ENCODE data around the gene COL11A1. TPM values are rescaled to one million over a fixed set of nuclear protein-coding genes. Genes with fewer than 3 reads are reported as not detected.
"Not testable (repeated sequence)": the region's sequence is repeated elsewhere in the genome, so short reads cannot be mapped to it uniquely, and the experiment has no call there.

The COL11A1 gene
- total RNA-seq, 1 experiment from 2014 or later = 12.2 TPM

DNA sequence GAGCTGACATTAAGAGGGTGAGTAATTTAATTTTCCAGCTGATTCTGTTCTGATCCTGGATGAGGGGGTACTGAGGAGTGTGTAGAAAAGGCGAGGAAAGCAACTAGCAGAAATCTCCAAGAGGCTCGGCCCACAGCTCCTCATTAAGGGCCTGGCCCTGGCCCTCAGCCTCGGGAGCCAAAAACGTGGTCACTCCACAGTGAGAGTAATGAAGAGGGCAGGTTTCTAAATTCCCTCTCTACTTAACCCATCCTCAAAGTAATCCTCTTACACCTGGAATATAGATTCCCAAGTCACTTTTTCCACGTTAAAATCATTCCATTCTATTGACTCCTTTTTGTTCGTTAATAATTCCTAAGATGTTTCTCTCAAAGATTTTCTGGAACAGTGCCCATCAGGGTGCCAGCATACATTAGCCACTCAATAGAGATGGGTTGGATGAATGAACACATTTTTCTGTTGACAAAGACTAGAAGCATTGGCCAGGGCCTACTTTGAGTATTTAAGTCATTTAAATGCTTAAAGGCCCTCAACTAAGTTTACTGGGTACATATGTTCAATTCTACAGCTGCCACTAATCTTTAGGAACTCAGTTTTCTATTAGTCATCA is 1.1 kb upstream of the COL11A1 start:
- H3K27me3 ChIP-seq (ENCODE audit: control insufficient read depth, insufficient read depth, low read length) = peaks cover 5% of the 10 kb centered on the region
- H3K4me3 ChIP-seq (ENCODE audit: insufficient read depth, low read depth, low read length) = peak overlapping the region; percentile 79; the same call in 1 of the 2 replicates
- no peak for DNase-seq
- H3K36me3 ChIP-seq (replicated peaks; ENCODE audit: control insufficient read depth, insufficient read depth, low read length) = no peaks in the 10 kb centered on the region

DNA sequence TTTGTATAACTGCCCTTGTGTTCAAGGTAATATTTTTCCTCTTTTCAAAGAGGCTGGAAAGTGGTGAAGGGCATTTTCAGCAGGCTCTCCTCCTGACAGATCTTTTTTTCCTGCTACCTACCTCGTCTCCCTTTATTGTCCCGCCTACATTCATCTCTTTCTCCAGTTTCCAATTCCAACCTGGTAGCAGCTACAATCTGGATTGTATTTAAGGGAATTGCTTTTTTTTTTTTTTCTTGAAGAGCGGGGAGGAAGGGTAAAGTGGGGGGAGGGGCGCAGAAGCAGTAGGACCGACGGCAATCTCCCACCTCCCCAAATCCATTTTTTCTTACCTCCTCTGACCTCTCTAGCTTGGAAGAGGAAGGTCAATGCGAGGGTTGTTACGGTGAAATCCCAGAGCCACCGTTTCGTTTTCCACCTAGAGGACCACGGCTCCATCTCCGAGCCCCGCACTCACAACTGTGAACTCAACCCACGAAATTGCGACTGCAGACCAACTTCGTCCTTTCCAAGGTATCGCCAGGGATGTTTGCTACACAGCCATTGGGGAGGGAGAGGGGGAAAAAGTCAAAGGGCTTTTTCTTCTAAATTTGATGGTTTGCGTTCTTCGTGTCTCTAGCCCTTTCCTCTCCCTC is 464 bp downstream of the COL11A1 start:
- peak; percentile 8 for DNase-seq
- peaks cover 5% of the 10 kb centered on the region for H3K27me3 ChIP-seq (ENCODE audit: control insufficient read depth, insufficient read depth, low read length)
- no peaks in the 10 kb centered on the region for H3K36me3 ChIP-seq (replicated peaks; ENCODE audit: control insufficient read depth, insufficient read depth, low read length)
- peak overlapping the region; percentile 79 for H3K4me3 ChIP-seq (ENCODE audit: insufficient read depth, low read depth, low read length)

DNA sequence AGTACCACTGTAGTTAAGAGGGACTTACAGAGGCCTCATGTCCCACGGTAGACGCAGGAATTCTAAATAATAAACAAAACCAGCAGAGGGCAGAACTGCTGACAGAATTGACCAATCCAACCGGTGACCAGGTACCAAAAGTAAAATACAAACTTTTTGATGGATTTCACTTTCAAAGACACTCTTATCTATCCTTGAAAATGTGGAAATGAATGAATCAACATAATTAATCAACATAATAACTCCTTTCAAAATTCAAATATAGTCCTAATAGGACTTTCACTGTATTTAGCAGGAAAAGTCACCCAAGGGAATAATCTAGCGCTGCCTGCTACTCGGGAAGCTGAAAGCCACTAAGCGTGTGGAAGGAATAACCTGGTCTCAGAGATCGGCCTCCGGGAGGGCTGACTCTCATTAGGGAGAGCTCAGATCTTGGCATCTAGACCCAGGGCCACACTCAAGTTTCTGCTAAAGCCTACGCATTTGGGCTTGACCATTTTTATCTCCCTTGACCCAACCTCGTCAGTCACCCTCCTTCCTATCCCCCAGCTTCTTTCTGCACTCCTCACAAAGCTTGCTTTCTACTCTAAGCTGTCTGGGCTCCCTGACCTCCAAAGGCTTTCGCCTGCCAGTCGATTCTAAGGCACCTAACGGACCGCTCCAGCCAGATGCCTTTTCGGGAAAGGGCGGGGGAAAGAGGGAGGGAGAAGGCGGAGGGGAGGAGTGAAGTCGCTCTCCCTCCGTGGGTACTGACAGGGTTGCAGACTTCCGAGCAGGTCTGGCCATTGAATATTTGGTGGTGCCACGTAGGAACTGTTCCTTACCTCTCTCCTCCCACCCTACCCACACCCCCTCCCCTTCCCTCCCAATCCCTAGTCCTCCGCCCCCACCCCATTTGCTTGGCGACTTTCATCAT is 1.6 kb downstream of the COL11A1 start:
- Histone ChIP-seq H3K36me3 (replicated peaks; ENCODE audit: control insufficient read depth, insufficient read depth, low read length) (no peaks in the 10 kb centered on the region), H3K27me3 (ENCODE audit: control insufficient read depth, insufficient read depth, low read length) (peaks cover 5% of the 10 kb centered on the region), H3K4me3 (ENCODE audit: insufficient read depth, low read depth, low read length) (peak overlapping the region; percentile 79)
- DNase-seq = peak; percentile 36

DNA sequence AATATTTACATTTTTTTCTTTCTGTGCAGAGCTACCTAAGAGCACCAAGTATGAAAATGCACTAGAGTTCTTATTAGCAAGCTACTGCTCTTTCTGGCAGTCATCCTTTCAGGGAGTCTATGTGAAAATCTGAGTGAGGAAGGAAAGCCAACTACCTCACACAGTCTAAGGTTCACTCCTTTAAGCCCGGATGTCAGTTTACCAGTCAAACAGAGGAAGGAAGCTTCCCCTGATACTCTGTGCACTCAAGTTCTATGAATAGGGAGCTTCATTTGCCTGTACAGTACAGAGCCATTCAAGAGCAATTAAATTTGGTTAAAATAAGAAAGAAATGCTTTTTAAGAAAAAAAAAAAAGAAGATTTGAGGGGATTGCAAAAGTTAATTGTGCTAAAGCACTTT is 6.9 kb downstream of the COL11A1 start:
- no peaks in the 10 kb centered on the region for H3K36me3 ChIP-seq (replicated peaks; ENCODE audit: control insufficient read depth, insufficient read depth, low read length)

DNA sequence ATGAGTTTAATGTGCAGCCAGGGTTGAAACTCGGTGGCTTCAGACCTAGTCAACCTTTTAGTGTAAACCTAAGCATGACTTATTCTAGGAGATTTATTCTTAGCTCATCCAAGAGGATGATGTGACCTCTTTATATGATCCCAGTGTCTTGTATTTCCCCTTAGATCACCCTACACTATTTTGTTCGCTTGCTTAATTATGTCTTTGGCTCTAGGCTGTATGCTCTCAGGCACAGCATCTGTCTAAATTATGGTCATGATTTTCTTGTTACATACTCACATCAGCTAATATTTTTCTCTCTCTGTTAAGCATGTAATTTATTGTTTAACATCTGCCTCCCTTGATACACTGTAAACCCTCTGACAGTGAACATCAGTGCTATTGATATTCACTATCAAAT is 19.1 kb downstream of the COL11A1 start:
- H3K36me3 ChIP-seq (replicated peaks; ENCODE audit: control insufficient read depth, insufficient read depth, low read length) = no peaks in the 10 kb centered on the region
- no peaks in the 10 kb centered on the region for H3K27me3 ChIP-seq (ENCODE audit: control insufficient read depth, insufficient read depth, low read length)
- H3K4me3 ChIP-seq (ENCODE audit: insufficient read depth, low read depth, low read length) = no peak overlapping the region
- DNase-seq = no peak

More for the DNA sequence above, 6.9 kb downstream of the COL11A1 start:
- DNase-seq = no peak
- Histone ChIP-seq H3K27me3 (ENCODE audit: control insufficient read depth, insufficient read depth, low read length) (no peaks in the 10 kb centered on the region), H3K4me3 (ENCODE audit: insufficient read depth, low read depth, low read length) (no peak overlapping the region)

DNA sequence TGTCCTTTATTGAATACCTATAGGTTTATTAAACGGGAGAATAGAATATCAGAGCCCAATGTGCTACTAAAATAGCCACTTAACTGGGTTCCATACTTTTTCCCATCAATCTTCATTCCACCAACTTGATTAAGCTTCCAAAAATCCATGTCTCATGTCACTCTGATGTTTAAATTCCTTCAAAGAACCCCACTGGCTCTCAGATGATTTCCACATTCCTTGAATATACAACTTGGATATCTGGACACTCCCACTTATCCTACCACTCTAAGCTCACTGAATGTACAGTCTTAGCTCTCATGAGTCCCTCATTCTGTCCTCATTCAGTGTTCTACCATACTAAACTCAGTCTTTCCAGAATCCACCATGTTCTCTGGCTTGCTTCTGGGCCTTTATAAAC is 21.1 kb downstream of the COL11A1 start:
- Histone ChIP-seq H3K36me3 (replicated peaks; ENCODE audit: control insufficient read depth, insufficient read depth, low read length) (no peaks in the 10 kb centered on the region), H3K27me3 (ENCODE audit: control insufficient read depth, insufficient read depth, low read length) (no peaks in the 10 kb centered on the region), H3K4me3 (ENCODE audit: insufficient read depth, low read depth, low read length) (no peak overlapping the region)
- DNase-seq = no peak

DNA sequence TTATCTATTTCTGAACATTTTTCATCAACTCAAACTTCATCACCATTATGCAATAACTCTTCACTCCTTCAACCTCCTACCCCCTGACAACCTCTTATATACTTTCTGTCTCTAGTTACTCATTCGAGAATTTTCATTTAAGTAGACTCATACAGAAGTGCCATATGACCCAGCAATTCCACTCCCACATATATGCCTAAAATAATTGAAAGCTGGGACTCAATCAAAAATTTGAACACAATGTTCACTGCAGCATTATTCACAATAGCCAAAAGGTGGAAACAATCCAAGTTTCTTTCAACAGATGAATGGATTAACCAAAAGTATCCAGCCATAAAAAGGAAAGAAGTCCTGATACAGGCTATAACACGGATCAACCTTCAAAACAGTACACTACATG is 24.1 kb downstream of the COL11A1 start:
- DNase-seq = no peak
- Histone ChIP-seq H3K27me3 (ENCODE audit: control insufficient read depth, insufficient read depth, low read length) (no peaks in the 10 kb centered on the region), H3K36me3 (replicated peaks; ENCODE audit: control insufficient read depth, insufficient read depth, low read length) (no peaks in the 10 kb centered on the region), H3K4me3 (ENCODE audit: insufficient read depth, low read depth, low read length) (no peak overlapping the region)

DNA sequence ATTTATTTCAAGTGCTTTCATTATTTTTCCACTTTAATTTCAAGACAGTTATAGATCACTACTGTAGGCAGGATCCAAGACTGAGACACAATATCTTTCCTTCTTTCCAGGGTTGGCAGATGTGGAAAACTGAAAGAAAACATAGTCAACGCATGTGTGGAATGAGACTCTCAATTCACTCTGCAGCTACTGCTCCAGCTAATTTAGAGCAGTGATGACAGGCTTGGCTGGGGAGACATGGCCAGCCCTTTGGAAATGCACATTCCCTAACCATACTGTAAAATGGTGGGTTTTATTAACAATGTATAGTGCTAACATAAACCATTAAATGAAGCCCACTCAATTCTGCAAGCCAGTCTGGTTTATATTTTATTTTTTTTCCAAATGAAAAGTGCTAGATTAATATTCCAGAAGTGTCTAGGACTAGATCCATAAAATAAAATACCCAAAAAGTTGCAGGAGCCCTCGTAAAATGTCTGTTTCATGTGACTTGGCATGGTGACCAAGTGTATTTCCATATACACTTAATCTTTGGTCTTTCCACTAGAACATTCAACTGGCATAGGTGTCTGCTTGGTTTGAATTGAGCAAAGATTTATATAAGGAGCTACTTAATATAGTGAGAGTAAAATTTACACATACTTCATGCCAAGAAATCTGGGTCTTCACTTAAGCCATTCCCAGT is 32.9 kb downstream of the COL11A1 start:
- no peak for DNase-seq
- H3K27me3 ChIP-seq (ENCODE audit: control insufficient read depth, insufficient read depth, low read length) = no peaks in the 10 kb centered on the region
- no peaks in the 10 kb centered on the region for H3K36me3 ChIP-seq (replicated peaks; ENCODE audit: control insufficient read depth, insufficient read depth, low read length)
- no peak overlapping the region for H3K4me3 ChIP-seq (ENCODE audit: insufficient read depth, low read depth, low read length)

DNA sequence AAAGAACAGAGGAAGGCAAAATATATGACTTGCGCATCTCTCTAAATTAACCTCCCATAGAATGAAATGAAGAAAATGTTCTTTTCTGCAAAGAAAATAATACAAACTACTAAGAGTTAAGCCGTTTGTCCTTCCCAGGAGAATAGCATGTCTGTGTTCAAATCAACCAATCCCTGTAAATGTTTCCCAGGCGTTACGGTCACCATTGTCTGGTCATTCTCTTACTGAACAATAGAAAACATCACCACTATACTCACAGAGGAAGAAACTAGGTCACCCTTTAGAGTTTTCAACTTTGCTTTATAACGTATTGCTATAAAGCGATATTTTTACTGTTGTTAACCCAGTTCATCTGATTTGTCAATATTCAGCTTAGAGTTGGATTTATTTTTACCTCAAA is 34.1 kb downstream of the COL11A1 start:
- Histone ChIP-seq H3K36me3 (replicated peaks; ENCODE audit: control insufficient read depth, insufficient read depth, low read length) (no peaks in the 10 kb centered on the region), H3K27me3 (ENCODE audit: control insufficient read depth, insufficient read depth, low read length) (no peaks in the 10 kb centered on the region), H3K4me3 (ENCODE audit: insufficient read depth, low read depth, low read length) (no peak overlapping the region)
- no peak for DNase-seq

DNA sequence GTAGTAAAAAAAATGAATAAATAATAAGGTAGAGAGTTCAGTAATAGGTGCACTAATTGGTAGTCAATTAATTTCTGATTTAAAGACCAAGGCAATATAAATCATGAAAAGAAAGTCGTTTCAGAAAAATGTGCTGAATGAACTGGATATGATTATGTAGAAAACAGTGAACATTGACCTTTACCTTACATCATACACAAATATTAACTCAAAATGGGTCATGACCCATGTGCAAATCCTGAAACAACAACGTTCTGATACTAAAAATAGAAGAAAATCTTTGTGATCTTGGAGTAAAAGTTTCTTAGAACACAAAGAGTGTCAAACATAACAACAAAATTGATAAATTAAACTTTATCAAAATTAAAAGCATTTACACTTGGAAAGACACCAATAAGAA is 39.1 kb downstream of the COL11A1 start:
- no peaks in the 10 kb centered on the region for H3K36me3 ChIP-seq (replicated peaks; ENCODE audit: control insufficient read depth, insufficient read depth, low read length)
- H3K27me3 ChIP-seq (ENCODE audit: control insufficient read depth, insufficient read depth, low read length) = no peaks in the 10 kb centered on the region
- no peak overlapping the region for H3K4me3 ChIP-seq (ENCODE audit: insufficient read depth, low read depth, low read length)

DNA sequence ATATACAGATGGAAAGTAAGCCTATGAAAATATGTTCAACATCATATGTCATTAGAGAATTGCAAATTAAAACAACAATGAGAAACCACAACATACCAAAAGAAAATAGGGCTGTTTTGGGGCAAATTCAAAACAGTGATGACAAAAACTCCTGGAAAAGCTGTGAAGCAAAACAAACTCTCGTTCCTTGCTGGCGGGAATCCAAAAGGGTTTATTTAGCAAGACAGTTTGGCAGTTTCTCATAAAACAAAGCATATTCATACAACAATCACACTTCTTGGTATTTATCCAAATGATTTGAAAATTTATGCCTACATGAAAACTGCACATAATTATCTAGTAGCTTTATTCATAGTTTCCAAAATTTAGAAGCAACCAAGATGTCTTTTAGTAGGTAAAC is 44.4 kb downstream of the COL11A1 start:
- DNase-seq = no peak
- Histone ChIP-seq H3K36me3 (replicated peaks; ENCODE audit: control insufficient read depth, insufficient read depth, low read length) (no peaks in the 10 kb centered on the region), H3K27me3 (ENCODE audit: control insufficient read depth, insufficient read depth, low read length) (no peaks in the 10 kb centered on the region)

More for the DNA sequence above, 39.1 kb downstream of the COL11A1 start:
- DNase-seq = no peak

DNA sequence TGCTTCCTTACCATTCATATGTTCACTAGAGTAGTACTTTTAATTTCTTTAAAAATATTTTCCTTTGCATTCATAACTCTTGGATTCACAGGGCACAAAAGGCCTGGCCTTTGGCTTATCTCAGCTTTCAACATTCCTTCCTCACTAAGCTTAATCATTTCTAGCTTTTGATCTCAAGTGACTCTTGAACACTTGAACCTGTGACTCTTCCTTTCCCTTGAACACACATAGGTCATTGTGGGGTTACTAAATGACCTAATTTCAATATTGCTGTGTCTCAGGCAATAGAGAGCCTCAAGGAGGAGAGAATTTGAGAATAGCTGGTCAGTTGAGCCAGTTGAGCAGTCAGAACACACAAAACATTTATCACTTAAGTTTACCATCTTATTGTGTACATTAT is 49.9 kb downstream of the COL11A1 start:
- Histone ChIP-seq H3K27me3 (ENCODE audit: control insufficient read depth, insufficient read depth, low read length) (no peaks in the 10 kb centered on the region), H3K4me3 (ENCODE audit: insufficient read depth, low read depth, low read length) (no peak overlapping the region), H3K36me3 (replicated peaks; ENCODE audit: control insufficient read depth, insufficient read depth, low read length) (no peaks in the 10 kb centered on the region)
- no peak for DNase-seq

More for the DNA sequence above, 44.4 kb downstream of the COL11A1 start:
- no peak overlapping the region for H3K4me3 ChIP-seq (ENCODE audit: insufficient read depth, low read depth, low read length)

DNA sequence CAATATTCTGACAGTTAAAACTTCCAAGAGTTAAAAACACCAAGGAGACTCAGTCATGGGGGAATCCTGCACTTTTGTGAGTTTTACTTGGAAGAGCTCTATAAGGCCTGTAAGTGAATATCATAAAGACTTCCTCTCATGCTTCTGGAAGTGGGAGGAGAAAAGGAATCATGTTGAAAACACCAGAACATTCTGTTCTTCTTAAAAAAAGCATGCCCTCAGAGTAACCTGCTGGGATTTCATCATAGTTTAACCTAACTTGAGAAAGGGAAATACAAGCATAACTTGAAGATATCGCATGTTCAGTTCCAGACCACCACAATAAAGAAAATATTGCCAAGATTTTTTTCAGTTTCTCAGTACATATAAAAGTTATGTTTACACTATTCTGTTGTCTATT is 51.9 kb downstream of the COL11A1 start:
- no peak overlapping the region for H3K4me3 ChIP-seq (ENCODE audit: insufficient read depth, low read depth, low read length)
- H3K36me3 ChIP-seq (replicated peaks; ENCODE audit: control insufficient read depth, insufficient read depth, low read length) = no peaks in the 10 kb centered on the region
- H3K27me3 ChIP-seq (ENCODE audit: control insufficient read depth, insufficient read depth, low read length) = no peaks in the 10 kb centered on the region
- no peak for DNase-seq

DNA sequence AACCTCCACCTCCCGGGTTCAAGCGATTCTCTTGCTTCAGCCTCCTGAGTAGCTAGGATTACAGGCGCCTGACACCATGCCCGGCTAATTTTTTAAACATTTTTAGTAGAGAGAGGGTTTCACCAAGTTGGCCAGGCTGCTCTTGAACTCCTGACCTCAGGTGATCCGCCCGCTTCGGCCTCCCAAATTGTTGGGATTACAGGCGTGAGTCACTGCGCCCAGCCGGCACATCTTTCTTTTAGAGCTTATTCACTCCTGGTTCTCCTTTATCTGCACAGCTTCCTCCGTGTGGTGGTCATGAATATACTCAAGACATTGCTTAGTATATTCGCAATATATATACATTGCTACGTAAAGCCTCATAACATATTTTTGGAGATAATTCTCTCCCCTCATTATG is 80.2 kb downstream of the COL11A1 start:
- H3K27me3 ChIP-seq (ENCODE audit: control insufficient read depth, insufficient read depth, low read length); DNase-seq; H3K4me3 ChIP-seq (ENCODE audit: insufficient read depth, low read depth, low read length); H3K36me3 ChIP-seq (replicated peaks; ENCODE audit: control insufficient read depth, insufficient read depth, low read length): not testable (repeated sequence)

Measured in H7 (cell line).